HEK293 (cell line): ENCODE data around the gene GPS1.

Experiments used
- ZBTB1 ChIP-seq: fragments of 450-650 bp; formaldehyde crosslinking; IDR thresholded peaks from 2 replicates; pipeline ENCODE4 v1.5.1; 2016; ENCODE audit warnings: missing biosample characterization, missing genetic modification characterization
- ZNF292 ChIP-seq: fragments of 450-650 bp; formaldehyde crosslinking; IDR thresholded peaks from 2 replicates; pipeline ENCODE4 v1.5.1; 2016; ENCODE audit warnings: low read depth, missing biosample characterization, missing genetic modification characterization, borderline replicate concordance

DNA sequence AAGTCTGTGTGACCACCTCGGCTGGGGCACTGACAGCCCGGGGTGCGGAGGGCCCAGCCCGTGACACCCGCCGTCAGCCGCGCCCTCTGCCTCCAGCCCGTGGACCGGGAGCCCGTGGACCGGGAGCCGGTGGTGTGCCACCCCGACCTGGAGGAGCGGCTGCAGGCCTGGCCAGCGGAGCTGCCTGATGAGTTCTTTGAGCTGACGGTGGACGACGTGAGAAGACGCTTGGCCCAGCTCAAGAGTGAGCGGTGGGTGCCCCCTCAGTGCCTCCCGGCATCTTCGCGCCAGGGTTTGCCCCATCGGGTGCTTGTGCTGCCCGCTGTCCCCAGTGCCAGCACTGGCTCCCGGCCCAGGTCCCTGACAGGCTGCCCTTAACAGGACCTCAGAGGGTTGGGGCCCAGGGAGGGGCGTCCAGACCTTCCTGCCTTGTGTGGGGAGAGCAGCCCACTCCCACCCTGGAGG is 42.7 kb upstream of the GPS1 start:
- no peak for TF ChIP-seq ZNF292 (tag by site-specific recombination)
- no peak for TF ChIP-seq ZBTB1 (tag by site-specific recombination)
